WTC11 (cell line): ENCODE results near the gene GJD2. TPM values are rescaled to one million over a fixed set of nuclear protein-coding genes. Genes with fewer than 3 reads are reported as not detected.

Experiments
- ATAC-seq: fragments of 200-7000 bp; cut with Tn5 transposase; 2 replicates; pipeline ENCODE4 v1.10.0; 2021; ENCODE audit warnings: mild to moderate bottlenecking, moderate library complexity
- CTCF ChIA-PET: fragments of 300-600 bp; sonication (Branson Sonifier 250); formaldehyde crosslinking; loops from one replicate; lab custom pipeline; 2021; ENCODE audit warnings: antibody characterized with exemption; lab: Charles Lee
- POLR2A ChIA-PET: fragments of 350-600 bp; sonication (Branson Sonifier 250); formaldehyde crosslinking; loops from one replicate; lab custom pipeline; 2021; ENCODE audit warnings: antibody characterized with exemption; lab: Charles Lee
- DNase-seq: peaks from one replicate; pipeline ENCODE4 v3.0.0; 2021; ENCODE audit warnings: low spot score
- H3K27ac Mint-ChIP-seq: 2 replicates; pipeline ENCODE4 v1.8.0; 2021; ENCODE audit warnings: mixed read lengths
- H3K27me3 Mint-ChIP-seq: 2 replicates; pipeline ENCODE4 v1.8.0; 2021; ENCODE audit warnings: low read depth, mild to moderate bottlenecking, moderate library complexity, mixed read lengths
- H3K36me3 Mint-ChIP-seq: 2 replicates; pipeline ENCODE4 v1.8.0; 2021; ENCODE audit warnings: mixed read lengths
- H3K4me1 Mint-ChIP-seq: 2 replicates; pipeline ENCODE4 v1.8.0; 2022; ENCODE audit warnings: mixed read lengths
- H3K4me3 Mint-ChIP-seq: 2 replicates; pipeline ENCODE4 v1.8.0; 2021; ENCODE audit warnings: mild to moderate bottlenecking, moderate library complexity, mixed read lengths
- H3K9me3 Mint-ChIP-seq: 2 replicates; pipeline ENCODE4 v1.8.0; 2021; ENCODE audit warnings: mixed read lengths
- CBFB ChIP-seq: sonication (generic); formaldehyde crosslinking; IDR thresholded peaks from 2 replicates; pipeline ENCODE4 v1.8.1; 2022; ENCODE audit warnings: mild to moderate bottlenecking, low read depth, missing genetic modification reagents
- ESRRA ChIP-seq: sonication (generic); formaldehyde crosslinking; IDR thresholded peaks from 2 replicates; pipeline ENCODE4 v1.8.1; 2022; ENCODE audit warnings: mild to moderate bottlenecking, missing genetic modification reagents, borderline replicate concordance
- FOXJ3 ChIP-seq: sonication (generic); formaldehyde crosslinking; IDR thresholded peaks from 2 replicates; pipeline ENCODE4 v1.9.0; 2021; ENCODE audit warnings: missing genetic modification reagents, mild to moderate bottlenecking, borderline replicate concordance
- GABPB1 ChIP-seq: sonication (generic); formaldehyde crosslinking; IDR thresholded peaks from 2 replicates; pipeline ENCODE4 v1.8.1; 2023; ENCODE audit warnings: mild to moderate bottlenecking, missing genetic modification reagents
- JUN ChIP-seq: sonication (generic); formaldehyde crosslinking; IDR thresholded peaks from 2 replicates; pipeline ENCODE4 v1.8.0; 2023; ENCODE audit warnings: mild to moderate bottlenecking, missing genetic modification reagents
- NFATC4 ChIP-seq: fragments of 250-450 bp; sonication (Bioruptor Pico); IDR thresholded peaks from 2 replicates; pipeline ENCODE4 v1.9.0; 2021; ENCODE audit warnings: mild to moderate bottlenecking
- NFE2L1 ChIP-seq: sonication (generic); formaldehyde crosslinking; IDR thresholded peaks from 2 replicates; pipeline ENCODE4 v1.8.1; 2023; ENCODE audit warnings: missing genetic modification reagents
- NFYB ChIP-seq: sonication (generic); formaldehyde crosslinking; conservative IDR thresholded peaks from 2 replicates; pipeline ENCODE4 v1.8.0; 2022; ENCODE audit warnings: low read depth, missing genetic modification reagents
- NR1H2 ChIP-seq: sonication (generic); formaldehyde crosslinking; IDR thresholded peaks from 2 replicates; pipeline ENCODE4 v1.9.0; 2021; ENCODE audit warnings: mild to moderate bottlenecking, moderate library complexity, missing genetic modification reagents
- OVOL2 ChIP-seq: fragments of 250-450 bp; sonication (Bioruptor Pico); IDR thresholded peaks from 2 replicates; pipeline ENCODE4 v1.9.0; 2021; ENCODE audit warnings: mild to moderate bottlenecking, borderline replicate concordance
- PRRX2 ChIP-seq: fragments of 250-450 bp; sonication (Bioruptor Pico); IDR thresholded peaks from 2 replicates; pipeline ENCODE4 v1.8.0; 2021; ENCODE audit warnings: mild to moderate bottlenecking
- SOX15 ChIP-seq: fragments of 250-450 bp; sonication (Bioruptor Pico); IDR thresholded peaks from 2 replicates; pipeline ENCODE4 v1.9.0; 2021; ENCODE audit warnings: mild to moderate bottlenecking
- TCF7 ChIP-seq: sonication (generic); formaldehyde crosslinking; IDR thresholded peaks from 2 replicates; pipeline ENCODE4 v1.8.0; 2022; ENCODE audit warnings: mild to moderate bottlenecking, low read depth, missing genetic modification reagents, moderate library complexity
- TP53 ChIP-seq: sonication (generic); formaldehyde crosslinking; IDR thresholded peaks from 2 replicates; pipeline ENCODE4 v1.8.1; 2023; ENCODE audit warnings: mild to moderate bottlenecking, missing genetic modification reagents
- ZNF396 ChIP-seq: fragments of 250-450 bp; sonication (Bioruptor Pico); IDR thresholded peaks from 2 replicates; pipeline ENCODE4 v1.8.0; 2021; ENCODE audit warnings: mild to moderate bottlenecking, moderate library complexity, borderline replicate concordance
- ZNF416 ChIP-seq: fragments of 250-450 bp; sonication (Bioruptor Pico); IDR thresholded peaks from 2 replicates; pipeline ENCODE4 v1.9.0; 2021; ENCODE audit warnings: mild to moderate bottlenecking, inconsistent platforms
- ZNF671 ChIP-seq: fragments of 250-450 bp; sonication (Bioruptor Pico); IDR thresholded peaks from 2 replicates; pipeline ENCODE4 v1.8.0; 2021; ENCODE audit warnings: mild to moderate bottlenecking
- total RNA-seq: library from RNA; stranded (reverse); gene quantifications from 3 replicates; pipeline ENCODE4 v1.2.3, GENCODE V29; 2021
- TF ChIP-seq, protein P1 (sequence below): sonication (generic); formaldehyde crosslinking; IDR thresholded peaks from 2 replicates; pipeline ENCODE4 v1.8.0; 2022; ENCODE audit warnings: mild to moderate bottlenecking, missing genetic modification reagents
- TF ChIP-seq, protein P2 (sequence below): sonication (generic); formaldehyde crosslinking; IDR thresholded peaks from 2 replicates; pipeline ENCODE4 v1.8.0; 2022; ENCODE audit warnings: mild to moderate bottlenecking, missing genetic modification reagents
- TF ChIP-seq, protein P3 (sequence below): fragments of 250-450 bp; sonication (Bioruptor Pico); IDR thresholded peaks from 2 replicates; pipeline ENCODE4 v1.9.0; 2021; ENCODE audit warnings: mild to moderate bottlenecking
- TF ChIP-seq, protein P4 (sequence below): sonication (generic); formaldehyde crosslinking; IDR thresholded peaks from 2 replicates; pipeline ENCODE4 v1.8.1; 2022; ENCODE audit warnings: low read depth, mild to moderate bottlenecking, moderate library complexity, missing genetic modification reagents, borderline replicate concordance
- TF ChIP-seq, protein P5 (sequence below): sonication (generic); formaldehyde crosslinking; IDR thresholded peaks from 2 replicates; pipeline ENCODE4 v1.8.0; 2022; ENCODE audit warnings: mild to moderate bottlenecking, missing genetic modification reagents

The GJD2 gene
- total RNA-seq, 1 experiment from 2014 or later, result 0.22 TPM

DNA sequence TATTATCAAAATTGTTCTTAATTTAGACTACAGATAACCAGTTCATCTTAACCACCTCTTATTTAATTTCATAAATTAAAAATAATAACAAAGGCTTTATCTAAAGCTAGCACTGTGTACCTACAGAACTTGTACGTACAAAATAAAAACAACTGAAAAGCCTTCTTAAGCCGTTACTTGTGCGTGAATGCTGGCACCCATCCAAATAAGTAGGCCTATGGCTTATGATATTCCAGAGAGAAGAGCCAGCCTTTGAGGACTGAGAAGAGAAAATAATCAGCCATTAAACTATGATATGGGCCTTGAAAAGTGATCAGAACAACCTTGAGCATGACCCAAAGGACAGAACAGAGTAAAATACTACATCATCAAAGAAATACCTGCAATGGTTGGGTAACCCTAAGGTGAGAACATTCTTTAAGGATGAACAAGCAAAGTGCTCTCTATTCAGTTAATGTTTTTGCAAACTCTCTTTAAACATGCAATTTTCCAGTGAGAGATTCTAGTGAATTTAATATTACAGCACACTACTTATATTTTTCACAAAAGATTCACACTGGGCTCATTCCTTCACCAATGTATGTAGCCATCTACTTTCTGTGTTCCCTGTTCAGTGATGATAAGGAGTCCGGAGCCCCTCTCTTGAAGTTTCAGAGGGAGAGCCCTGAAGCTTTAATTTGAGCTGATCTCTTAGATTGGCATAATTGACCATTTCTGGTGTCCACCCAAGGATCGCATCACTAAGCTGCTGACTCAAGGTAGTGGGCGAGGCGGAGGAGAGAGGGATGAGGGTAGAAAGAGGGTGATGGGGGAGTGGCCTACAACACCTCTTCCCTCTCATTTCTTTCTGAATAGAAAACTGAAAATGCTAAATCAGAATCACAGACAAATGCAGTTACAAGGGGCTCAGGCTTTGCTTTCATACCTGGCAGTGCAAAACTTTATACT is 48.3 kb upstream of the GJD2 start (continued):
- TF ChIP-seq, protein P1, sequence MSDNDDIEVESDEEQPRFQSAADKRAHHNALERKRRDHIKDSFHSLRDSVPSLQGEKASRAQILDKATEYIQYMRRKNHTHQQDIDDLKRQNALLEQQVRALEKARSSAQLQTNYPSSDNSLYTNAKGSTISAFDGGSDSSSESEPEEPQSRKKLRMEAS, result no peak

DNA sequence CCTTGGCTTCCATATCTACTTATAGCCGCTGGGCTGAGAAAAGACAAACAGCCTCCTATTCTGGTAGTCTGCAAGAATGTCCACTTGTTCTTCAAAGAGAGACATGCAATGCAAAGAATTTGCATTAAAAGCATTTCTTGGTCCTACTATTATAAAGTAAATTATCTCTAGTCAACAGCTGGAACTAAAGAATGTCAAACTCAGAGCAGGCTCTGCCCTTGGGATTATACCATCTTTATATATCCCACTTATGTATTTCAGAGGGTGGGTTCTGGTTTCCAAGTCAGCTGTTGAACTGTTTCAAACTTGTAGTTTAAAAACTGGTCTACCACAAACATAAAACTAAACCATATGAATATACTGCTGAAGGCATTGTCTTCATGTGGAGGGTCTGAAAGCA is 47.6 kb upstream of the GJD2 start:
- TF ChIP-seq PRRX2 (CRISPR knock-in tag), result no peak
- TF ChIP-seq, protein P2, sequence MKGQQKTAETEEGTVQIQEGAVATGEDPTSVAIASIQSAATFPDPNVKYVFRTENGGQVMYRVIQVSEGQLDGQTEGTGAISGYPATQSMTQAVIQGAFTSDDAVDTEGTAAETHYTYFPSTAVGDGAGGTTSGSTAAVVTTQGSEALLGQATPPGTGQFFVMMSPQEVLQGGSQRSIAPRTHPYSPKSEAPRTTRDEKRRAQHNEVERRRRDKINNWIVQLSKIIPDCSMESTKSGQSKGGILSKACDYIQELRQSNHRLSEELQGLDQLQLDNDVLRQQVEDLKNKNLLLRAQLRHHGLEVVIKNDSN (CRISPR knock-in tag), result no peak
- TF ChIP-seq, protein P3, sequence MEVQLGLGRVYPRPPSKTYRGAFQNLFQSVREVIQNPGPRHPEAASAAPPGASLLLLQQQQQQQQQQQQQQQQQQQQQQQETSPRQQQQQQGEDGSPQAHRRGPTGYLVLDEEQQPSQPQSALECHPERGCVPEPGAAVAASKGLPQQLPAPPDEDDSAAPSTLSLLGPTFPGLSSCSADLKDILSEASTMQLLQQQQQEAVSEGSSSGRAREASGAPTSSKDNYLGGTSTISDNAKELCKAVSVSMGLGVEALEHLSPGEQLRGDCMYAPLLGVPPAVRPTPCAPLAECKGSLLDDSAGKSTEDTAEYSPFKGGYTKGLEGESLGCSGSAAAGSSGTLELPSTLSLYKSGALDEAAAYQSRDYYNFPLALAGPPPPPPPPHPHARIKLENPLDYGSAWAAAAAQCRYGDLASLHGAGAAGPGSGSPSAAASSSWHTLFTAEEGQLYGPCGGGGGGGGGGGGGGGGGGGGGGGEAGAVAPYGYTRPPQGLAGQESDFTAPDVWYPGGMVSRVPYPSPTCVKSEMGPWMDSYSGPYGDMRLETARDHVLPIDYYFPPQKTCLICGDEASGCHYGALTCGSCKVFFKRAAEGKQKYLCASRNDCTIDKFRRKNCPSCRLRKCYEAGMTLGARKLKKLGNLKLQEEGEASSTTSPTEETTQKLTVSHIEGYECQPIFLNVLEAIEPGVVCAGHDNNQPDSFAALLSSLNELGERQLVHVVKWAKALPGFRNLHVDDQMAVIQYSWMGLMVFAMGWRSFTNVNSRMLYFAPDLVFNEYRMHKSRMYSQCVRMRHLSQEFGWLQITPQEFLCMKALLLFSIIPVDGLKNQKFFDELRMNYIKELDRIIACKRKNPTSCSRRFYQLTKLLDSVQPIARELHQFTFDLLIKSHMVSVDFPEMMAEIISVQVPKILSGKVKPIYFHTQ (CRISPR knock-in tag), result no peak
- no peak for TF ChIP-seq FOXJ3 (CRISPR knock-in tag)
- no peak for TF ChIP-seq ZNF396 (CRISPR knock-in tag)
- no peak for TF ChIP-seq NFATC4
- TF ChIP-seq ESRRA (CRISPR knock-in tag), result no peak
- no peak for TF ChIP-seq TP53
- no peak for TF ChIP-seq JUN (CRISPR knock-in tag)
- no peak for TF ChIP-seq NFYB (CRISPR knock-in tag)
- TF ChIP-seq ZNF416, result no peak
- TF ChIP-seq, protein P1, result no peak
- no peak for TF ChIP-seq NR1H2 (CRISPR knock-in tag)
- ChIA-PET POLR2A (interaction anchor here (0.6 kb wide), 1 partner anchor 80 kb away, joined by 3 read pairs; no protein-coding TSS in a partner anchor), CTCF (no interaction called here)
- no peak overlapping the region for H3K4me3 Mint-ChIP-seq
- peaks cover 6% of the 10 kb centered on the region for H3K36me3 Mint-ChIP-seq
- H3K4me1 Mint-ChIP-seq, result peaks cover 15% of the 10 kb centered on the region
- no peak for DNase-seq
- H3K27ac Mint-ChIP-seq, result no peak overlapping the region
- no peak for ATAC-seq
- peaks cover 3% of the 10 kb centered on the region for H3K27me3 Mint-ChIP-seq
- peaks cover 10% of the 10 kb centered on the region for H3K9me3 Mint-ChIP-seq

DNA sequence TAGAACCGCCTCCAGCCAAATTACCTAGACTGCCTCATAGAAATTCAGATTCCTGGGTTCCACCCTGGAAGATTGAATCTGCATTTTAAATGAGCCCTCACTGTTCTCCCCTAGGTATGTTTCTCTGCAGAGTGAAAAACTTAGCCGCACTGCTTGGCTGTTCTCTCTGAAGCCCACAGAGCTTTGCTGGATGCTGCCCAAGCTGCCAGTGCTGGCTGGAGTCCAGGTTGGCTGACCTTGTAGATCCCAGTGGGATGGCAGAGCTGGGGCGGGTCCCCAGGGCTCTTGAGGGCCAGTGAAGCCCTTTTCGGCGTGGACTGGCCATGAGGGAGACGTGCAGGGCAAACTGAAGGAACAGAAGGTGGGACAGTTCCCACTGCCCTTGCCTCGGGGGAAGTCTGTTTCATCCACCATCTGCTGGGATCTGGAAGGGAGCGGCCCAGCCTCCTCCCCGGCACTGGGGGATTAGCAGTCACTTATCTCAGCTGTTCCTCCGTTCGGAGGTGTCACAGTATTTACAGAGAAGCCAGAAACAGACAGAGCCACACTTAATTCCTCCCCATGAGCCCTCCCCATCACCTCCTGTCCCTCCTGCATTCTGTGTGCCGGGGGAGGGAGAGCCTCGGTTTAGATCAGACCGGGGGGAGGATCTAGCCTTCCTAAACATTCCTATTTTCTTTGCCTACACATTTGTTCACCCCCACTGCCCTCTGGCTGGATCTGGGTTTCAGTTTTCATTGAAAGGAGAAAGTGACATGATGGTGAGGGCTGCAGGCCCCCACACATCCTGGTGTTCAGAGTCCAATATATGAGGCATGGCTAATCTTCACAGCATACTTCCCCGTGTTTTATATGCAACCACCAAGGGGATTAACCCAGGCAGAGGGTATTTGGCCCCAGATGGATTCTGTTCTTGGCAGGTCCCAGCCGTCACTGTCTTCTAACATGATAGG is 44.6 kb upstream of the GJD2 start:
- H3K27ac Mint-ChIP-seq, result no peak overlapping the region
- ChIA-PET CTCF (interaction anchor here (0.5 to 1.0 kb wide), 2 partner anchors 15 to 189 kb away, joined by 3 read pairs; no protein-coding TSS in a partner anchor), POLR2A (no interaction called here)
- H3K27me3 Mint-ChIP-seq, result peaks cover 28% of the 10 kb centered on the region
- H3K9me3 Mint-ChIP-seq, result no peaks in the 10 kb centered on the region
- H3K4me3 Mint-ChIP-seq, result no peak overlapping the region
- no peak; the same call in 1 of the 2 replicates for ATAC-seq
- DNase-seq, result no peak
- no peaks in the 10 kb centered on the region for H3K36me3 Mint-ChIP-seq
- H3K4me1 Mint-ChIP-seq, result peaks cover 15% of the 10 kb centered on the region
- TF ChIP-seq OVOL2 (CRISPR knock-in tag) (no peak), SOX15 (CRISPR knock-in tag) (no peak), ZNF416 (no peak), TCF7 (CRISPR knock-in tag) (no peak), GABPB1 (CRISPR knock-in tag) (no peak), CBFB (CRISPR knock-in tag) (no peak), ZNF671 (CRISPR knock-in tag) (no peak), NFE2L1 (no peak)
- TF ChIP-seq, protein P3 (CRISPR knock-in tag), result no peak
- TF ChIP-seq, protein P4, sequence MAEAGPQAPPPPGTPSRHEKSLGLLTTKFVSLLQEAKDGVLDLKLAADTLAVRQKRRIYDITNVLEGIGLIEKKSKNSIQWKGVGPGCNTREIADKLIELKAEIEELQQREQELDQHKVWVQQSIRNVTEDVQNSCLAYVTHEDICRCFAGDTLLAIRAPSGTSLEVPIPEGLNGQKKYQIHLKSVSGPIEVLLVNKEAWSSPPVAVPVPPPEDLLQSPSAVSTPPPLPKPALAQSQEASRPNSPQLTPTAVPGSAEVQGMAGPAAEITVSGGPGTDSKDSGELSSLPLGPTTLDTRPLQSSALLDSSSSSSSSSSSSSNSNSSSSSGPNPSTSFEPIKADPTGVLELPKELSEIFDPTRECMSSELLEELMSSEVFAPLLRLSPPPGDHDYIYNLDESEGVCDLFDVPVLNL (CRISPR knock-in tag), result no peak
- TF ChIP-seq, protein P5, sequence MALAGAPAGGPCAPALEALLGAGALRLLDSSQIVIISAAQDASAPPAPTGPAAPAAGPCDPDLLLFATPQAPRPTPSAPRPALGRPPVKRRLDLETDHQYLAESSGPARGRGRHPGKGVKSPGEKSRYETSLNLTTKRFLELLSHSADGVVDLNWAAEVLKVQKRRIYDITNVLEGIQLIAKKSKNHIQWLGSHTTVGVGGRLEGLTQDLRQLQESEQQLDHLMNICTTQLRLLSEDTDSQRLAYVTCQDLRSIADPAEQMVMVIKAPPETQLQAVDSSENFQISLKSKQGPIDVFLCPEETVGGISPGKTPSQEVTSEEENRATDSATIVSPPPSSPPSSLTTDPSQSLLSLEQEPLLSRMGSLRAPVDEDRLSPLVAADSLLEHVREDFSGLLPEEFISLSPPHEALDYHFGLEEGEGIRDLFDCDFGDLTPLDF (CRISPR knock-in tag), result no peak
